HL-60 (cell line): ENCODE results near the gene MOB4.

Experiments used
- DNase-seq, 2 experiments: peaks; one replicate each; pipeline ENCODE4 v3.0.0-alpha.2; 2010 to 2020; ENCODE audit warnings: low read depth in 1 of 2, low spot score in 1 of 2
- H3K27ac ChIP-seq: fragments of 250-450 bp; sonication (Bioruptor Pico); replicated peaks from 2 replicates; pipeline ENCODE4 v1.5.1; 2020; ENCODE audit warnings: mild to moderate bottlenecking, moderate library complexity
- H3K27me3 ChIP-seq: fragments of 250-450 bp; sonication (Bioruptor Pico); 2 replicates; pipeline ENCODE4 v1.5.1; 2021; ENCODE audit warnings: mild to moderate bottlenecking, moderate library complexity; ENCODE audit not compliant: insufficient read depth, poor library complexity, severe bottlenecking
- H3K4me3 ChIP-seq: replicated peaks from 2 replicates; pipeline ENCODE4 v1.5.1; 2011; ENCODE audit warnings: mild to moderate bottlenecking, control low read depth, low read length; ENCODE audit not compliant: insufficient read depth
- CTCF ChIP-seq: IDR thresholded peaks from one replicate; pipeline ENCODE4 v1.5.1; 2011; ENCODE audit warnings: low read length, control low read depth, inconsistent platforms; ENCODE audit not compliant: insufficient read depth
- GABPA ChIP-seq: IDR thresholded peaks from 2 replicates; pipeline ENCODE4 v1.6.1; 2012; ENCODE audit warnings: low read depth
- POLR2AphosphoS5 ChIP-seq: IDR thresholded peaks from 2 replicates; pipeline ENCODE4 v1.6.1; 2012; ENCODE audit warnings: low read depth
- REST ChIP-seq: IDR thresholded peaks from 2 replicates; pipeline ENCODE4 v1.6.1; 2012; ENCODE audit warnings: low read depth; ENCODE audit not compliant: insufficient replicate concordance
- SPI1 ChIP-seq: IDR thresholded peaks from 2 replicates; pipeline ENCODE4 v1.6.1; 2012; ENCODE audit warnings: low read depth, mild to moderate bottlenecking, borderline replicate concordance

The MOB4 gene

GRCh38 chr2:197539734-197540133 is 23.9 kb downstream of the MOB4 start:
- TF ChIP-seq GABPA: no peak
- TF ChIP-seq CTCF: no peak
- TF ChIP-seq SPI1: no peak
- TF ChIP-seq POLR2AphosphoS5: no peak
- no peak for TF ChIP-seq REST
- no peak overlapping the region for H3K4me3 ChIP-seq
- H3K27ac ChIP-seq: no peak overlapping the region
- no peak for DNase-seq
- H3K27me3 ChIP-seq: no peaks in the 10 kb centered on the region

- Histone ChIP-seq H3K27me3 (no peaks in the 10 kb centered on the region), H3K27ac (no peak overlapping the region), H3K4me3 (no peak overlapping the region)
- TF ChIP-seq GABPA (no peak), POLR2AphosphoS5 (no peak), CTCF (no peak), REST (no peak)
- no peak for DNase-seq
Observed at GRCh38 chr2:197543206-197543605, 27.3 kb downstream of the MOB4 start.

- Histone ChIP-seq H3K4me3 (no peak overlapping the region), H3K27me3 (no peaks in the 10 kb centered on the region), H3K27ac (no peak overlapping the region)
- no peak for DNase-seq
- no peak for TF ChIP-seq REST
- no peak for TF ChIP-seq GABPA
- TF ChIP-seq SPI1: no peak
- TF ChIP-seq CTCF: no peak
- TF ChIP-seq POLR2AphosphoS5: no peak
Observed at GRCh38 chr2:197547163-197547900, 31.5 kb downstream of the MOB4 start.
